Measurements from ENCODE around the gene PTPRN2.

PTPRN2 gene

DNA sequence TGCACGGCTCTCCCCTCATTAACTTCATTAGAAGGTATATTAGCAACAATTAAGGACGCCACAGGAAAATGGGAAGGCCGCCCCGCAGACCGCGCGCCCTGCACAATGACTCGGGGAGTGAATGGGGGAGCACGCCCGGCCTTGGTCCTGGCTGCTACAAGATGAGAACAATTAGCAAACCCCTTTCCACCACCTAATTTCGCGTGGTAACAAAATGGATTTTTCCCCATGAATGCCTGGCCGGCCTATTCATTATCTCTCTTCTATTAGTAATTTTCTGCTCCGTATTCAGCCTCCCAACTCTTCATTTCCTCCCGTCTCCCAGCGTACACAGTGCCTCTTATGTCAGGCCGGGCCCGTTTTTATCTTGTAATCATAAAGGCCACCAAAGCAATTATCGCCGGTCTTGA, 903.9 kb downstream of the PTPRN2 start:
- TF ChIP-seq FOXA1 (IDR thresholded peaks at IDR 0.05) (no peak), L3MBTL2 (conservative IDR thresholded peaks at IDR 0.05) (no peak), TARDBP (IDR thresholded peaks at IDR 0.05) (no peak), ZNF384 (IDR thresholded peaks at IDR 0.05) (no peak), HDGF (IDR thresholded peaks at IDR 0.05; ENCODE audit: borderline replicate concordance) (no peak), FOXM1 (IDR thresholded peaks at IDR 0.05; ENCODE audit: borderline replicate concordance) (no peak), BHLHE40 (IDR thresholded peaks at IDR 0.05; ENCODE audit: borderline replicate concordance) (no peak), ELF4 (IDR thresholded peaks at IDR 0.05) (no peak), SP1 (IDR thresholded peaks at IDR 0.05) (no peak), LEF1 (IDR thresholded peaks at IDR 0.05; ENCODE audit: borderline replicate concordance) (no peak), ARNT (IDR thresholded peaks at IDR 0.05) (no peak), PKNOX1 (IDR thresholded peaks at IDR 0.05) (no peak), NFRKB (IDR thresholded peaks at IDR 0.05) (no peak), SUZ12 (IDR thresholded peaks at IDR 0.05) (no peak), FOXK2 (IDR thresholded peaks at IDR 0.05) (no peak)
- DNase-seq (ENCODE audit: extremely low spot score) = no peak
- ChIA-PET CTCF (no interaction called here), POLR2A (no interaction called here)

GRCh38 chr7:157682946-157683746, 904.5 kb downstream of the PTPRN2 start:
- DNase-seq (ENCODE audit: extremely low spot score) = no peak
- ChIA-PET CTCF (no interaction called here), POLR2A (no interaction called here)
- TF ChIP-seq CTBP1 (IDR thresholded peaks at IDR 0.05; ENCODE audit: borderline replicate concordance) (no peak), HDGF (IDR thresholded peaks at IDR 0.05; ENCODE audit: borderline replicate concordance) (no peak), BHLHE40 (IDR thresholded peaks at IDR 0.05; ENCODE audit: borderline replicate concordance) (no peak), PKNOX1 (IDR thresholded peaks at IDR 0.05) (no peak), L3MBTL2 (conservative IDR thresholded peaks at IDR 0.05) (no peak), SP1 (IDR thresholded peaks at IDR 0.05) (no peak), NFRKB (IDR thresholded peaks at IDR 0.05) (no peak), FOXA1 (IDR thresholded peaks at IDR 0.05) (no peak), ZNF384 (IDR thresholded peaks at IDR 0.05) (no peak), SUZ12 (IDR thresholded peaks at IDR 0.05) (no peak), LEF1 (IDR thresholded peaks at IDR 0.05; ENCODE audit: borderline replicate concordance) (no peak)

GRCh38 chr7:157682064-157682945, 905.3 kb downstream of the PTPRN2 start:
- no peak for DNase-seq (ENCODE audit: extremely low spot score)
- CTCF ChIA-PET = no interaction called here

DNA sequence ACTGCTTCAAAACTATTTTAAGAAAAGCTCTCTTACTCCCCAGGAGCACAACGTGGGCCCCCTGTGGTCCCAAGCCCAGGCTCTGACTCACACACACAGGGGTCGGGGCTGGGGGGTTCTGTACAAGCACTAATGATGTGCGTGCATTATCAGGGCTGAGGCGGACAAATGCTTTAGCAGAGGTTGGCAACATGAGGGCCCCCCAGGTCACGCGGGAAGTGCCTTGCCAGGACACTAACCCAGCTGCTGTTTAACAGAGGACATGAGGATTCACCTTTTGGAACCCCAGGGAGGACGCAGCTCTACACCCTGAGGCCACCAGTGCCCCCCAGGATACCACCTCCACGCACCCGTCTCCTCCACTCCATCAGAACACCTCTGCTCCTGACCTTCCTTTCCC, 908.0 kb downstream of the PTPRN2 start:
- TF ChIP-seq FOXA1 (IDR thresholded peaks at IDR 0.05) = no peak
- no peak for TF ChIP-seq ARNT (IDR thresholded peaks at IDR 0.05)
- TF ChIP-seq SUZ12 (IDR thresholded peaks at IDR 0.05) = no peak
- TF ChIP-seq NFRKB (IDR thresholded peaks at IDR 0.05) = no peak
- TF ChIP-seq FOXM1 (IDR thresholded peaks at IDR 0.05; ENCODE audit: borderline replicate concordance) = no peak
- no peak for TF ChIP-seq FOXK2 (IDR thresholded peaks at IDR 0.05)
- TF ChIP-seq L3MBTL2 (conservative IDR thresholded peaks at IDR 0.05) = no peak
- no peak for TF ChIP-seq HDGF (IDR thresholded peaks at IDR 0.05; ENCODE audit: borderline replicate concordance)
- no peak for TF ChIP-seq PKNOX1 (IDR thresholded peaks at IDR 0.05)
- no peak for TF ChIP-seq TARDBP (IDR thresholded peaks at IDR 0.05)
- no peak for TF ChIP-seq LEF1 (IDR thresholded peaks at IDR 0.05; ENCODE audit: borderline replicate concordance)
- TF ChIP-seq SP1 (IDR thresholded peaks at IDR 0.05) = no peak
- no peak for TF ChIP-seq CTBP1 (IDR thresholded peaks at IDR 0.05; ENCODE audit: borderline replicate concordance)
- CTCF ChIA-PET = no interaction called here
- POLR2A ChIA-PET = interaction anchor here (1.2 kb wide), 1 partner anchor 10 kb away, joined by 3 read pairs; no protein-coding TSS in a partner anchor

More at GRCh38 chr7:157682064-157682945, 905.3 kb downstream of the PTPRN2 start:
- POLR2A ChIA-PET = interaction anchor here (0.6 kb wide), 1 partner anchor 8 kb away, joined by 3 read pairs; no protein-coding TSS in a partner anchor
- TF ChIP-seq PKNOX1 (IDR thresholded peaks at IDR 0.05) (no peak), TARDBP (IDR thresholded peaks at IDR 0.05) (no peak), CTBP1 (IDR thresholded peaks at IDR 0.05; ENCODE audit: borderline replicate concordance) (no peak), L3MBTL2 (conservative IDR thresholded peaks at IDR 0.05) (no peak), SP1 (IDR thresholded peaks at IDR 0.05) (no peak), BHLHE40 (IDR thresholded peaks at IDR 0.05; ENCODE audit: borderline replicate concordance) (no peak), FOXA1 (IDR thresholded peaks at IDR 0.05) (no peak), NFRKB (IDR thresholded peaks at IDR 0.05) (no peak), FOXK2 (IDR thresholded peaks at IDR 0.05) (no peak), SUZ12 (IDR thresholded peaks at IDR 0.05) (no peak), ELF4 (IDR thresholded peaks at IDR 0.05) (no peak), ZNF384 (IDR thresholded peaks at IDR 0.05) (no peak), ARNT (IDR thresholded peaks at IDR 0.05) (no peak), FOXM1 (IDR thresholded peaks at IDR 0.05; ENCODE audit: borderline replicate concordance) (no peak), LEF1 (IDR thresholded peaks at IDR 0.05; ENCODE audit: borderline replicate concordance) (no peak)

More for the DNA sequence above, 908.0 kb downstream of the PTPRN2 start:
- DNase-seq (ENCODE audit: extremely low spot score) = no peak
